ENCODE results near the gene PNCK. TPM values are rescaled to one million over a fixed set of nuclear protein-coding genes. Genes with fewer than 3 reads are reported as not detected.

The PNCK gene
- total RNA-seq, 1 donor from 2014 or later = 1.1 TPM

- TF ChIP-seq, protein P1, sequence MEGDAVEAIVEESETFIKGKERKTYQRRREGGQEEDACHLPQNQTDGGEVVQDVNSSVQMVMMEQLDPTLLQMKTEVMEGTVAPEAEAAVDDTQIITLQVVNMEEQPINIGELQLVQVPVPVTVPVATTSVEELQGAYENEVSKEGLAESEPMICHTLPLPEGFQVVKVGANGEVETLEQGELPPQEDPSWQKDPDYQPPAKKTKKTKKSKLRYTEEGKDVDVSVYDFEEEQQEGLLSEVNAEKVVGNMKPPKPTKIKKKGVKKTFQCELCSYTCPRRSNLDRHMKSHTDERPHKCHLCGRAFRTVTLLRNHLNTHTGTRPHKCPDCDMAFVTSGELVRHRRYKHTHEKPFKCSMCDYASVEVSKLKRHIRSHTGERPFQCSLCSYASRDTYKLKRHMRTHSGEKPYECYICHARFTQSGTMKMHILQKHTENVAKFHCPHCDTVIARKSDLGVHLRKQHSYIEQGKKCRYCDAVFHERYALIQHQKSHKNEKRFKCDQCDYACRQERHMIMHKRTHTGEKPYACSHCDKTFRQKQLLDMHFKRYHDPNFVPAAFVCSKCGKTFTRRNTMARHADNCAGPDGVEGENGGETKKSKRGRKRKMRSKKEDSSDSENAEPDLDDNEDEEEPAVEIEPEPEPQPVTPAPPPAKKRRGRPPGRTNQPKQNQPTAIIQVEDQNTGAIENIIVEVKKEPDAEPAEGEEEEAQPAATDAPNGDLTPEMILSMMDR (IDR thresholded peaks at IDR 0.05; ENCODE audit: insufficient read depth, low read depth, low read length) = no peak
- TF ChIP-seq EZH2 (IDR thresholded peaks at IDR 0.05; ENCODE audit: insufficient read depth, low read length) = no peak
- H3K4me1 Mint-ChIP-seq (ENCODE audit: low read depth, unreplicated experiment) = no peaks in the 10 kb centered on the region
- H2AFZ ChIP-seq (ENCODE audit: low read depth, low read length) = no peak overlapping the region
- H3K4me1 ChIP-seq (ENCODE audit: insufficient read depth, low read length) = no peaks in the 10 kb centered on the region
- H3K27ac ChIP-seq (ENCODE audit: low read depth, low read length) = no peak overlapping the region
- H4K20me1 ChIP-seq (ENCODE audit: insufficient read depth, low read length) = no peaks in the 10 kb centered on the region
- H3K27me3 Mint-ChIP-seq (ENCODE audit: low read depth, unreplicated experiment) = peaks cover 32% of the 10 kb centered on the region
- FAIRE-seq (no peak), DNase-seq (ENCODE audit: low read depth) (no peak)
- H3K4me2 ChIP-seq (ENCODE audit: low read length) = no peak overlapping the region
- H3K4me3 ChIP-seq (ENCODE audit: insufficient read depth, low read depth, low read length) = no peak overlapping the region
- no peaks in the 10 kb centered on the region for H3K79me2 ChIP-seq (ENCODE audit: insufficient read depth, low read length)
- no peak overlapping the region for H3K27ac Mint-ChIP-seq (ENCODE audit: unreplicated experiment)
- no peaks in the 10 kb centered on the region for H3K9me3 ChIP-seq (ENCODE audit: insufficient read depth, low read depth, low read length)
- H3K9me3 Mint-ChIP-seq (ENCODE audit: unreplicated experiment) = peaks cover 4% of the 10 kb centered on the region
- H3K36me3 ChIP-seq (ENCODE audit: insufficient read depth, low read length) = no peaks in the 10 kb centered on the region
- no peak overlapping the region for H3K9ac ChIP-seq (ENCODE audit: low read length)
- H3K27me3 ChIP-seq (ENCODE audit: insufficient read depth, low read length) = no peaks in the 10 kb centered on the region
- no peaks in the 10 kb centered on the region for H3K36me3 Mint-ChIP-seq (ENCODE audit: low read depth, unreplicated experiment)
- no peak overlapping the region for H3K4me3 Mint-ChIP-seq (ENCODE audit: unreplicated experiment)
Measured at GRCh38 chrX:153635788-153636668, 37.6 kb downstream of the PNCK start.

GRCh38 chrX:153635388-153635787, 38.2 kb downstream of the PNCK start:
- no peak overlapping the region for H3K9ac ChIP-seq (ENCODE audit: low read length)
- H3K4me3 Mint-ChIP-seq (ENCODE audit: unreplicated experiment) = no peak overlapping the region
- no peak overlapping the region for H2AFZ ChIP-seq (ENCODE audit: low read depth, low read length)
- no peaks in the 10 kb centered on the region for H3K9me3 ChIP-seq (ENCODE audit: insufficient read depth, low read depth, low read length)
- no peaks in the 10 kb centered on the region for H3K79me2 ChIP-seq (ENCODE audit: insufficient read depth, low read length)
- no peaks in the 10 kb centered on the region for H3K27me3 ChIP-seq (ENCODE audit: insufficient read depth, low read length)
- no peaks in the 10 kb centered on the region for H3K36me3 Mint-ChIP-seq (ENCODE audit: low read depth, unreplicated experiment)
- H3K27me3 Mint-ChIP-seq (ENCODE audit: low read depth, unreplicated experiment) = peaks cover 37% of the 10 kb centered on the region
- no peaks in the 10 kb centered on the region for H3K36me3 ChIP-seq (ENCODE audit: insufficient read depth, low read length)
- no peaks in the 10 kb centered on the region for H3K4me1 Mint-ChIP-seq (ENCODE audit: low read depth, unreplicated experiment)
- H3K27ac Mint-ChIP-seq (ENCODE audit: unreplicated experiment) = no peak overlapping the region
- no peak for DNase-seq (ENCODE audit: low read depth)
- no peaks in the 10 kb centered on the region for H4K20me1 ChIP-seq (ENCODE audit: insufficient read depth, low read length)
- FAIRE-seq = no peak
- no peak overlapping the region for H3K27ac ChIP-seq (ENCODE audit: low read depth, low read length)
- H3K4me2 ChIP-seq (ENCODE audit: low read length) = no peak overlapping the region
- H3K4me1 ChIP-seq (ENCODE audit: insufficient read depth, low read length) = no peaks in the 10 kb centered on the region
- H3K4me3 ChIP-seq (ENCODE audit: insufficient read depth, low read depth, low read length) = no peak overlapping the region
- no peak for TF ChIP-seq EZH2 (IDR thresholded peaks at IDR 0.05; ENCODE audit: insufficient read depth, low read length)
- TF ChIP-seq, protein P1 (IDR thresholded peaks at IDR 0.05; ENCODE audit: insufficient read depth, low read depth, low read length) = no peak
- peaks cover 6% of the 10 kb centered on the region for H3K9me3 Mint-ChIP-seq (ENCODE audit: unreplicated experiment)

DNA sequence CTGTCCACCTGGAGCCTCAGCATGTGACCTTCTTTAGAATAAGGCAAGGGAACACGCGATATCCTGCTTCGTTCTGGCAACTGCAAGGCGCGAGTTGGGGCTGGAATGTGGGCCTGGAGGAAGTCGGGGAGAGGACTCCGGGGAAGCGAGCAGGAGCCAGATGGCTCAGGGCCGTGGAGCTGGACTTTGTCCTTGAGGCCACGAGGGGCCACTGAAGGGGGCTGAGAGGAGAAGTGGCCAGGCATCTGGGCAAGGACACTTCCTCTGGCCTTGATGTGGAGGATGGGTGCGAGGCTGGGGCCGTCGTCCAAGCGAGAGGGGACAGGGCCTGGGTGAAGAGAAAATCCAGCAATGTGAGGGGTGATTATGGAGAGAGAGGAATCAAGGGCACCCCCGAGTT, 38.8 kb downstream of the PNCK start:
- Histone ChIP-seq H3K4me2 (ENCODE audit: low read length) (no peak overlapping the region), H3K4me1 (ENCODE audit: insufficient read depth, low read length) (no peaks in the 10 kb centered on the region), H3K36me3 (ENCODE audit: insufficient read depth, low read length) (no peaks in the 10 kb centered on the region), H3K4me3 (ENCODE audit: insufficient read depth, low read depth, low read length) (no peak overlapping the region), H3K9ac (ENCODE audit: low read length) (no peak overlapping the region), H4K20me1 (ENCODE audit: insufficient read depth, low read length) (no peaks in the 10 kb centered on the region), H3K9me3 (ENCODE audit: insufficient read depth, low read depth, low read length) (no peaks in the 10 kb centered on the region), H2AFZ (ENCODE audit: low read depth, low read length) (no peak overlapping the region), H3K79me2 (ENCODE audit: insufficient read depth, low read length) (no peaks in the 10 kb centered on the region), H3K27me3 (ENCODE audit: insufficient read depth, low read length) (no peaks in the 10 kb centered on the region), H3K27ac (ENCODE audit: low read depth, low read length) (no peak overlapping the region)
- no peaks in the 10 kb centered on the region for H3K4me1 Mint-ChIP-seq (ENCODE audit: low read depth, unreplicated experiment)
- H3K27me3 Mint-ChIP-seq (ENCODE audit: low read depth, unreplicated experiment) = peaks cover 41% of the 10 kb centered on the region
- H3K9me3 Mint-ChIP-seq (ENCODE audit: unreplicated experiment) = peaks cover 6% of the 10 kb centered on the region
- DNase-seq (ENCODE audit: low read depth) = no peak
- no peaks in the 10 kb centered on the region for H3K36me3 Mint-ChIP-seq (ENCODE audit: low read depth, unreplicated experiment)
- no peak for TF ChIP-seq EZH2 (IDR thresholded peaks at IDR 0.05; ENCODE audit: insufficient read depth, low read length)
- TF ChIP-seq, protein P1 (IDR thresholded peaks at IDR 0.05; ENCODE audit: insufficient read depth, low read depth, low read length) = no peak
- FAIRE-seq = no peak
- no peak overlapping the region for H3K27ac Mint-ChIP-seq (ENCODE audit: unreplicated experiment)
- no peak overlapping the region for H3K4me3 Mint-ChIP-seq (ENCODE audit: unreplicated experiment)
